ENCODE results near the gene MAPK8IP3. TPM values are rescaled to one million over a fixed set of nuclear protein-coding genes. Genes with fewer than 3 reads are reported as not detected.
"Not testable (repeated sequence)": the region's sequence is repeated elsewhere in the genome, so short reads cannot be mapped to it uniquely, and the experiment has no call there.

Gene MAPK8IP3
- total and polyA plus RNA-seq, 12 donors, result 12.1 to 430 (median 56.1) TPM

GRCh38 chr16:1793578-1794220 lies 87.7 kb downstream of the MAPK8IP3 start, which contains the start of gene IGFALS:
Gene IGFALS, minus strand, starts transcription at chr16:1793705. Its CDS starts 53 bp downstream, at chr16:1793652.
- Histone ChIP-seq H3K9me3 (replicated peaks in 1 of 3) (no peaks in the 10 kb centered on the region), H3K4me3 (no peak within 1 kb of the TSS), H3K4me1 (replicated peaks in 1 of 2) (no peaks in the 10 kb centered on the region), H3K27me3 (no peaks in the 10 kb centered on the region), H3K27ac (no peak within 1 kb of the TSS), H3K36me3 (replicated peaks in 1 of 2) (peaks cover 0 to 10% of the 10 kb centered on the region in 2 donors)
- intact Hi-C loops (cut with DNase I), result no loop called here
- no peak for DNase-seq
- TF ChIP-seq CTCF (IDR thresholded peaks at IDR 0.05) (no peak), POLR2A (IDR thresholded peaks at IDR 0.05) (no peak)
- WGBS, 4 donors, result 45 to 88% (median 50%) methylated on average over 5 to 28 of the region's 28 CpGs

- Histone ChIP-seq H3K9me3 (replicated peaks in 1 of 3) (no peaks in the 10 kb centered on the region), H3K27ac (no peak overlapping the region), H3K27me3 (no peaks in the 10 kb centered on the region), H3K4me1 (replicated peaks in 1 of 2) (no peaks in the 10 kb centered on the region), H3K4me3 (no peak overlapping the region), H3K36me3 (replicated peaks in 1 of 2) (peaks cover 0 to 4% of the 10 kb centered on the region in 2 donors)
- intact Hi-C loops (cut with DNase I), result no loop called here
- DNase-seq, result peak in 2 of 7 donors; percentile 17 to 26
- WGBS, 4 donors, result 44 to 76% (median 49%) methylated on average over 5 to 18 of the region's 18 CpGs
- TF ChIP-seq POLR2A (IDR thresholded peaks at IDR 0.05) (no peak), CTCF (IDR thresholded peaks at IDR 0.05) (no peak)
These were observed 88.4 kb downstream of the MAPK8IP3 start for GRCh38 chr16:1794221-1794871.

- Histone ChIP-seq H3K27me3 (no peaks in the 10 kb centered on the region), H3K27ac (no peak overlapping the region), H3K4me3 (no peak overlapping the region), H3K4me1 (replicated peaks in 1 of 2) (no peaks in the 10 kb centered on the region), H3K36me3 (replicated peaks in 1 of 2) (no peaks in the 10 kb centered on the region), H3K9me3 (replicated peaks in 1 of 3) (no peaks in the 10 kb centered on the region)
- DNase-seq, result no peak
- 76 to 83% (median 78%) methylated on average over 21 to 32 of the region's 32 CpGs for WGBS, 4 donors
- no peak for TF ChIP-seq POLR2A (IDR thresholded peaks at IDR 0.05)
- no peak for TF ChIP-seq CTCF (IDR thresholded peaks at IDR 0.05)
- intact Hi-C loops (cut with DNase I), result no loop called here
These were observed 89.1 kb downstream of the MAPK8IP3 start for GRCh38 chr16:1794908-1795666.

DNA sequence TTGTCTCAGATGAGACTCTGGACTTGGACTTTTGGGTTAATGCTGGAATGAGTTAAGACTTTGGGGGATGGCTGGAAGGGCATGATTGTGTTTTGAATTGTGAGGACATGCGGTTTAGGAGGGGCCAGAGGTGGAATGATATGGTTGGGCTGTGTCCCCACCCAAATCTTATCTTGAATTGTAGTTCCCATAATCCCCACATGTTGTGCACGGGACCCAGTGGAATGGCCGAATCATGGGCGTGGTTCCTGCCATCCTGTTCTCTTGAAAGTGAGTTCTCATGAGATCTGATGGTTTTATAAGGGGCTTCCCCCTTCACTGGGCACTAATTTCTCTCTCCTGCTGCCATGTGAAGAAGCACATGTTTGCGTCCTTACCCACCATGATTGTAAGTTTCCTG lies 93.3 kb downstream of the MAPK8IP3 start:
- H3K36me3 ChIP-seq (replicated peaks in 1 of 2); H3K4me1 ChIP-seq (replicated peaks in 1 of 2); H3K27me3 ChIP-seq; H3K4me3 ChIP-seq; intact Hi-C loops (cut with DNase I); H3K9me3 ChIP-seq (replicated peaks in 1 of 3); H3K27ac ChIP-seq; DNase-seq: not testable (repeated sequence)
- 68 to 95% (median 88%) methylated on average over 2 to 5 of the region's 5 CpGs for WGBS, 4 donors

Data from adrenal gland (tissue), 12 donors.